HepG2 (cell line): ENCODE data around the gene RRN3. TPM values are rescaled to one million over a fixed set of nuclear protein-coding genes. Genes with fewer than 3 reads are reported as not detected.
A peak's percentile ranks its signal among the peaks of the same experiment; 100 is the strongest.

Source experiments
- AKNA ChIP-seq: sonication (generic); formaldehyde crosslinking; IDR thresholded peaks from 2 replicates; pipeline ENCODE4 v1.4.0; 2020; ENCODE audit warnings: missing genetic modification reagents, borderline replicate concordance
- ARID3A ChIP-seq: IDR thresholded peaks from 2 replicates; pipeline ENCODE4 v1.6.1; 2012; ENCODE audit warnings: low read depth, low read length, improper control_type of control experiment
- CAMTA2 ChIP-seq: sonication (generic); formaldehyde crosslinking; IDR thresholded peaks from 2 replicates; pipeline ENCODE4 v1.4.0; 2020; ENCODE audit warnings: mild to moderate bottlenecking, missing genetic modification reagents, borderline replicate concordance
- CREBL2 ChIP-seq: sonication (generic); formaldehyde crosslinking; IDR thresholded peaks from 2 replicates; pipeline ENCODE4 v1.8.1; 2023; ENCODE audit warnings: missing genetic modification reagents, mild to moderate bottlenecking, borderline replicate concordance
- DRAP1 ChIP-seq: IDR thresholded peaks from 2 replicates; pipeline ENCODE4 v1.6.1; 2016; ENCODE audit warnings: missing genetic modification reagents, missing compliant biosample characterization
- FLYWCH1 ChIP-seq: sonication (generic); formaldehyde crosslinking; IDR thresholded peaks from 2 replicates; pipeline ENCODE4 v1.8.1; 2023; ENCODE audit warnings: mild to moderate bottlenecking, missing genetic modification reagents
- MEF2D ChIP-seq: sonication (generic); formaldehyde crosslinking; IDR thresholded peaks from 2 replicates; pipeline ENCODE4 v1.5.1; 2020; ENCODE audit warnings: mild to moderate bottlenecking, missing genetic modification reagents
- PLSCR1 ChIP-seq: sonication (generic); formaldehyde crosslinking; IDR thresholded peaks from 2 replicates; pipeline ENCODE4 v1.5.0; 2020; ENCODE audit warnings: missing genetic modification reagents, mild to moderate bottlenecking, borderline replicate concordance
- SRSF1 ChIP-seq: fragments of 200-400 bp; formaldehyde crosslinking; optimal IDR thresholded peaks from 2 replicates; pipeline ENCODE3; 2017; ENCODE audit warnings: mild to moderate bottlenecking, low read depth, low read length, moderate library complexity
- YEATS2 ChIP-seq: sonication (generic); formaldehyde crosslinking; IDR thresholded peaks from 2 replicates; pipeline ENCODE4 v1.4.0; 2020; ENCODE audit warnings: missing genetic modification reagents, borderline replicate concordance
- ZBTB26 ChIP-seq: IDR thresholded peaks from 2 replicates; pipeline ENCODE4 v1.6.1; 2016; ENCODE audit warnings: missing compliant biosample characterization, missing genetic modification reagents, borderline replicate concordance
- ZFP41 ChIP-seq: sonication (generic); formaldehyde crosslinking; IDR thresholded peaks from 2 replicates; pipeline ENCODE4 v1.4.0; 2020; ENCODE audit warnings: mild to moderate bottlenecking, missing genetic modification reagents, borderline replicate concordance
- ZNF329 ChIP-seq: sonication (generic); formaldehyde crosslinking; IDR thresholded peaks from 2 replicates; pipeline ENCODE4 v1.9.0; 2021; ENCODE audit warnings: low read depth, mild to moderate bottlenecking, missing genetic modification reagents
- ZNF510 ChIP-seq: sonication (generic); formaldehyde crosslinking; IDR thresholded peaks from 2 replicates; pipeline ENCODE4 v1.4.0; 2020; ENCODE audit warnings: low read depth, mild to moderate bottlenecking, missing genetic modification reagents
- ZNF558 ChIP-seq: sonication (generic); formaldehyde crosslinking; IDR thresholded peaks from 2 replicates; pipeline ENCODE4 v1.9.0; 2022; ENCODE audit warnings: mild to moderate bottlenecking, missing genetic modification reagents, borderline replicate concordance
- ZNF790 ChIP-seq: sonication (generic); formaldehyde crosslinking; IDR thresholded peaks from 2 replicates; pipeline ENCODE4 v1.8.0; 2022; ENCODE audit warnings: missing genetic modification reagents, mild to moderate bottlenecking, borderline replicate concordance
- ZNF891 ChIP-seq: sonication (generic); formaldehyde crosslinking; IDR thresholded peaks from 2 replicates; pipeline ENCODE4 v1.5.0; 2020; ENCODE audit warnings: mild to moderate bottlenecking, missing genetic modification reagents
- polyA plus RNA-seq, 8 experiments: library from polyadenylated mRNA; depleted of rRNA in 3 of 8; stranded (reverse) in 7 of 8; unstranded in 1 of 8; fragments of >200 nt; fragmentation: Illumina TruSeq in 4 of 8; extraction: Trizol in 4 of 8; gene quantifications; 2 replicates each; pipeline versions ENCODE4 v1.2.1 to v1.2.3, GENCODE V29; 2011 to 2016; ENCODE audit warnings: low read depth in 4 of 8, missing spikeins in 1 of 8, mixed read lengths in 1 of 8; ENCODE audit not compliant: insufficient read depth in 1 of 8
- total RNA-seq, 5 experiments: library from RNA; depleted of rRNA; stranded (reverse); fragments of >200 nt; fragmentation: Illumina TruSeq; extraction: Trizol; gene quantifications; 2 replicates each; pipeline ENCODE4 v1.2.3, GENCODE V29; 2016; ENCODE audit warnings: low read depth in 1 of 5

The RRN3 gene
- total and polyA plus RNA-seq, 2 of the 13 experiments (the other 11 are each of a cell fraction or from before 2014, with no cell fraction given): 45.8 to 67.0 TPM

GRCh38 chr16:15055141-15056053 lies 38.7 kb downstream of the RRN3 start (continued):
- TF ChIP-seq AKNA (CRISPR knock-in tag) (no peak), FLYWCH1 (CRISPR knock-in tag) (no peak), ARID3A (no peak), ZNF329 (CRISPR knock-in tag) (peak; percentile 13; the same call in 1 of the 2 replicates), SRSF1 (peak; percentile 81), CAMTA2 (CRISPR knock-in tag) (no peak), ZNF891 (peak; percentile 74; the same call in 1 of the 2 replicates), YEATS2 (no peak), ZFP41 (peak; percentile 92; the same call in 1 of the 2 replicates), CREBL2 (CRISPR knock-in tag) (no peak), ZNF790 (no peak), DRAP1 (no peak), PLSCR1 (CRISPR knock-in tag) (no peak), MEF2D (no peak; the same call in 1 of the 2 replicates), ZNF558 (no peak), ZNF510 (no peak), ZBTB26 (no peak)
